Measurements from ENCODE around the gene TGFBR1.

- no peak for TF ChIP-seq POLR2A (IDR thresholded peaks at IDR 0.05)
- no peak for TF ChIP-seq CTCF (IDR thresholded peaks at IDR 0.05 in 8 of 11, conservative IDR thresholded peaks at IDR 0.05 in 3 of 11)
- no peak for TF ChIP-seq POLR2AphosphoS5 (IDR thresholded peaks at IDR 0.05)
Measured at GRCh38 chr9:99160173-99160572, 55.3 kb downstream of the TGFBR1 start.
